Psoas muscle (tissue), 8 donors: ENCODE results near the gene LPIN1. TPM values are rescaled to one million over a fixed set of nuclear protein-coding genes. Genes with fewer than 3 reads are reported as not detected.

Experiments used
- ATAC-seq, 4 donors: fragments of 200-7000 bp; cut with Tn5 transposase; one replicate each; pipeline ENCODE4 v1.9.1; 2020; ENCODE audit warnings: moderate library complexity in 3 of 4, mild to moderate bottlenecking in 2 of 4
- DNase-seq, 2 donors: peaks; one replicate each; pipeline ENCODE4 v3.0.0-alpha.2; 2020
- H3K27ac ChIP-seq: fragments of 200-600 bp; one replicate; pipeline ENCODE4 v1.8.0; 2022
- H3K27me3 ChIP-seq, 3 donors: fragments of 200-600 bp in 1 of 3; one replicate each; pipeline versions ENCODE4 v1.6.1 to v1.8.0; 2013 to 2022; ENCODE audit warnings: low read length in 2 of 3, mild to moderate bottlenecking in 2 of 3, moderate library complexity in 1 of 3; ENCODE audit not compliant: insufficient read depth in 3 of 3
- H3K36me3 ChIP-seq, 2 donors: fragments of 200-600 bp in 1 of 2; one replicate each; pipeline versions ENCODE4 v1.6.1 to v1.8.0; 2013 to 2022; ENCODE audit warnings: low read depth in 1 of 2, mild to moderate bottlenecking in 1 of 2, moderate library complexity in 1 of 2; ENCODE audit not compliant: insufficient read depth in 1 of 2
- H3K4me1 ChIP-seq: fragments of 200-600 bp; one replicate; pipeline ENCODE4 v1.8.0; 2022
- H3K4me3 ChIP-seq: fragments of 200-600 bp; one replicate; pipeline ENCODE4 v1.8.0; 2022; ENCODE audit warnings: mild to moderate bottlenecking
- H3K9me3 ChIP-seq: fragments of 200-600 bp; one replicate; pipeline ENCODE4 v1.8.0; 2022
- WGBS, 3 donors: extraction: QIAGEN DNeasy Blood & Tissue Kit; methylation state at CpG; one replicate each; pipeline versions ENCODE4 v1.1.6 to v1.1.7; 2013; 5-methylcytosine and 5-hydroxymethylcytosine counted together
- intact Hi-C, 2 donors: fragments of 100-400 bp; cut with DNase I; formaldehyde crosslinking; loops; one replicate each; pipeline versions ENCODE4 v1.11.0 to v1.14.2; 2022
- polyA plus RNA-seq, 3 donors: library from polyadenylated mRNA; stranded (reverse); fragments of 200-250 nt; gene quantifications; one replicate each; pipeline ENCODE4 v1.2.3, GENCODE V29; 2013
- total RNA-seq, 4 donors: library from RNA; stranded (reverse); fragmentation: NEBNext Ultra II Directional in 2 of 4; extraction: Animal tissue kit (Norgen Biotek cat#: 25700) in 2 of 4; gene quantifications; one replicate each; pipeline versions ENCODE4 v1.2.1 to v1.2.4, GENCODE V29; 2021 to 2023
- TF ChIP-seq, protein P1 (sequence below): fragments of 200-600 bp; IDR thresholded peaks from one replicate; pipeline ENCODE4 v1.8.0; 2022; ENCODE audit warnings: antibody characterized with exemption
- donor health status: healthy with polysubstance abuse.
- donor health status: DM: no; HTN: no; CAD: no; lungs with moderate emphysema.
- donor health status: Bipolar disorder and iron deficiency.
- donor health status: healthy.
- donor health status: DM: yes; HTN: yes; CAD: no.
- donor health status: DM: no; HTN: no; CAD: no.
- donor health status: DM: no; HTN: no; CAD: no.
- donor health status: DM: yes; HTN: yes; CAD: no.

LPIN1 gene
- total and polyA plus RNA-seq, 7 donors = 82.0 to 382 (median 146) TPM

DNA sequence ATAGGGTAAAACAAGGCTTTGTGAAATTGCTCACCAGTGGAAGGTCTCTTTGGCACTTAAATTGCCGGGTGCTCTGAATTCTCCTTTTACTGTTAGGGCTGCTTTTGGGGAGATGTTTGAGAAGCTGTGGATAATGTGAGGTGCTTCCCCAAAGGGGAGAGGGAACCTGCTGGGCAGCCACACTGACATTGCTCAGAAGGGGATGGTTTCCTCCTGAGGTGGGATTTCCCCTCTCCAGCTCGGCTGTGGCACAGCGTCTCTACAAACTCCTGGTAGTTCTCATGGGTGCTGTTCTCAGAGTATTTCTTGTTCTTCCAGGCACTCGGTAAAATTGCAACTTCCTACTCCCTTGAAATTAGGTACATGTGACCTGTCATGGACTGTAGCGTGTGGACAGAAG is 124.2 kb downstream of the LPIN1 start:
- H3K4me3 ChIP-seq = no peak overlapping the region
- 91 to 96% (median 95%) methylated on average over 5 of the region's 5 CpGs for WGBS, 3 donors
- no peaks in the 10 kb centered on the region for H3K4me1 ChIP-seq
- H3K36me3 ChIP-seq = no peaks in the 10 kb centered on the region
- TF ChIP-seq, protein P1, sequence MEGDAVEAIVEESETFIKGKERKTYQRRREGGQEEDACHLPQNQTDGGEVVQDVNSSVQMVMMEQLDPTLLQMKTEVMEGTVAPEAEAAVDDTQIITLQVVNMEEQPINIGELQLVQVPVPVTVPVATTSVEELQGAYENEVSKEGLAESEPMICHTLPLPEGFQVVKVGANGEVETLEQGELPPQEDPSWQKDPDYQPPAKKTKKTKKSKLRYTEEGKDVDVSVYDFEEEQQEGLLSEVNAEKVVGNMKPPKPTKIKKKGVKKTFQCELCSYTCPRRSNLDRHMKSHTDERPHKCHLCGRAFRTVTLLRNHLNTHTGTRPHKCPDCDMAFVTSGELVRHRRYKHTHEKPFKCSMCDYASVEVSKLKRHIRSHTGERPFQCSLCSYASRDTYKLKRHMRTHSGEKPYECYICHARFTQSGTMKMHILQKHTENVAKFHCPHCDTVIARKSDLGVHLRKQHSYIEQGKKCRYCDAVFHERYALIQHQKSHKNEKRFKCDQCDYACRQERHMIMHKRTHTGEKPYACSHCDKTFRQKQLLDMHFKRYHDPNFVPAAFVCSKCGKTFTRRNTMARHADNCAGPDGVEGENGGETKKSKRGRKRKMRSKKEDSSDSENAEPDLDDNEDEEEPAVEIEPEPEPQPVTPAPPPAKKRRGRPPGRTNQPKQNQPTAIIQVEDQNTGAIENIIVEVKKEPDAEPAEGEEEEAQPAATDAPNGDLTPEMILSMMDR = no peak
- DNase-seq (no peak), ATAC-seq (no peak)
- H3K27me3 ChIP-seq = no peaks in the 10 kb centered on the region
- intact Hi-C loops = no loop called here
- H3K27ac ChIP-seq = no peak overlapping the region
- H3K9me3 ChIP-seq = no peaks in the 10 kb centered on the region

- H3K9me3 ChIP-seq = no peaks in the 10 kb centered on the region
- H3K27me3 ChIP-seq = no peaks in the 10 kb centered on the region
- intact Hi-C loops = no loop called here
- DNase-seq (no peak), ATAC-seq (no peak)
- TF ChIP-seq, protein P1 = no peak
- H3K4me1 ChIP-seq = no peaks in the 10 kb centered on the region
- H3K27ac ChIP-seq = no peak overlapping the region
- no peaks in the 10 kb centered on the region for H3K36me3 ChIP-seq
- H3K4me3 ChIP-seq = no peak overlapping the region
- 90 to 96% (median 95%) methylated on average over 4 of the region's 4 CpGs for whole genome bisulfite sequencing, 3 donors
These were observed 125.0 kb downstream of the LPIN1 start for GRCh38 chr2:11871421-11871820.

DNA sequence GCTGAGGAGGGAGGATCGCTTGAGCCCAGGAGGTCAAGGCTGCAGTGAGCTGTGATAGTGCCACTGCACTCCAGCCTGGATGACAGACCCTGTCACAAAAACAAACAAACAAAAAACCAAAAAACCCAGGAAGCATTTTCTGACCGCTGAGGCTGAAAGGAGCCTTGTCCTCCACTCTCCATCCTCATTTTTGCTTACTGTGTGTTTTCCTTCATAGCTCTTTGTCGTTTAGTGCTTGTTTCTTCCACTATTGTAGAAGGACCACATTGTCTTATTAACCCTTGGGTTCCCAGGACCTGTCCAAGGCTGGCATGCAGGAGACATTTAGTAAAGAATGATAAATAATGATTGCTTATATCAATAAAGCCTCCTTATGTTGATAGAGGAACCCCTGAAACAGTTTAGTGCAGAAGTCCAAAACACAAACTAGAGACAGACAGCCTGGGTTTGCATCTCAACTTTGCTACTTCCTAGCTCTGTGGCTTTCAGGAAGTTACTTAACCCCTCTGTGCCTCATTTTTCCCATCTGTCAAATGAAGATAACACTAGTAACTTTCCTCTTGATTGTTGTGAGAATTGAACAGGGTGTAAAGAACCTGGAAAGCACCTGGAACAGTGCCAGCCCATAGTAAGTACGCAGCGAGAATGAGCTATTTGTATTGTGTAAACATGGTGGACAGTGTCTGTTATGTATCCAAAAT is 126.0 kb downstream of the LPIN1 start:
- Histone ChIP-seq H3K27me3 (peaks cover 0 to 3% (median 0%) of the 10 kb centered on the region in 3 donors), H3K36me3 (no peaks in the 10 kb centered on the region), H3K4me3 (no peak overlapping the region), H3K9me3 (no peaks in the 10 kb centered on the region), H3K4me1 (no peaks in the 10 kb centered on the region), H3K27ac (no peak overlapping the region)
- intact Hi-C loops = no loop called here
- DNase-seq (no peak), ATAC-seq (no peak)
- 53 to 66% (median 54%) methylated on average over 5 of the region's 5 CpGs for WGBS, 3 donors
- TF ChIP-seq, protein P1 = no peak

GRCh38 chr2:11872948-11873269 is 126.5 kb downstream of the LPIN1 start:
- intact Hi-C loops = no loop called here
- peaks cover 0 to 3% (median 0%) of the 10 kb centered on the region in 3 donors for H3K27me3 ChIP-seq
- TF ChIP-seq, protein P1 = no peak
- H3K36me3 ChIP-seq = no peaks in the 10 kb centered on the region
- 84 to 86% (median 85%) methylated on average over 2 of the region's 2 CpGs for WGBS, 3 donors
- no peaks in the 10 kb centered on the region for H3K9me3 ChIP-seq
- H3K4me3 ChIP-seq = no peak overlapping the region
- ATAC-seq = no peak
- no peaks in the 10 kb centered on the region for H3K4me1 ChIP-seq
- DNase-seq = no peak
- no peak overlapping the region for H3K27ac ChIP-seq
